Heart left ventricle (tissue), 13 donors: ENCODE results near the gene EXOSC5.

ENCODE experiments used
- CTCF ChIP-seq, 12 donors: fragments of 200-600 bp; sonication (generic) in 4 of 12; IDR thresholded peaks; one replicate each; pipeline versions ENCODE4 v1.5.0 to v1.8.0; 2018 to 2022; ENCODE audit warnings: antibody characterized with exemption in 12 of 12, mild to moderate bottlenecking in 5 of 12
- POLR2A ChIP-seq, 2 donors: fragments of 450-650 bp; IDR thresholded peaks; one replicate each; pipeline ENCODE4 v1.6.1; 2017; ENCODE audit warnings: antibody characterized with exemption in 2 of 2, mild to moderate bottlenecking in 2 of 2, moderate library complexity in 2 of 2
- donor health status: ischemic (EF 13 %, LVEDD 7.1; RV severe dilation, severe dysfunction).
- donor health status: DM: no; HTN: yes; CAD: no.
- donor health status: DM: no; HTN: no; CAD: no.
- donor health status: ischemic (EF 25% LVEDD 6.9; RV normal size, moderate dysfunction).
- donor health status: ischemic (EF 25% LVEDD 5.7; RV mildly dilated, moderate dysfunction).
- donor health status: ischemic (EF 35%, LVEDD 5.7; RV mildly dilated, moderate dysfunction).
- donor health status: nonischemic (EF 11% LVEDD 7.7; RV severe dilation, severe dysfunction).
- donor health status: DM: yes; HTN: yes; CAD: no.
- donor health status: PGD.
- donor health status: ischemic (EF 29% LVEDD 5.4; RV normal size, mild dysfunction).
- donor health status: nonischemic (EF 23%, LVEDD 6.1; RV moderate dilation, normal function).

- TF ChIP-seq POLR2A (IDR thresholded peaks at IDR 0.05) (no peak), CTCF (IDR thresholded peaks at IDR 0.05) (no peak)
Measured at GRCh38 chr19:41341669-41342490, 55.3 kb downstream of the EXOSC5 start.
